Heart left ventricle (tissue), 16 donors: ENCODE results near the gene ERP27. TPM values are rescaled to one million over a fixed set of nuclear protein-coding genes. Genes with fewer than 3 reads are reported as not detected.

Experiments
- ATAC-seq, 4 donors: fragments of 200-7000 bp; cut with Tn5 transposase; one replicate each; pipeline ENCODE4 v1.9.1; 2020 to 2022; ENCODE audit warnings: moderate library complexity in 4 of 4, mild to moderate bottlenecking in 3 of 4, moderate number of reproducible peaks in 1 of 4
- DNase-seq, 5 donors: peaks; one replicate each; pipeline ENCODE4 v3.0.0-alpha.2; 2020
- H3K27ac ChIP-seq, 12 donors: fragments of 200-600 bp; sonication (generic) in 4 of 12; one replicate each; pipeline versions ENCODE4 v1.5.0 to v1.8.0; 2016 to 2022; ENCODE audit warnings: mild to moderate bottlenecking in 2 of 12
- H3K27me3 ChIP-seq, 9 donors: fragments of 200-600 bp; sonication (generic) in 2 of 9; one replicate each; pipeline versions ENCODE4 v1.5.1 to v1.8.0; 2016 to 2022; ENCODE audit warnings: mild to moderate bottlenecking in 3 of 9
- H3K36me3 ChIP-seq, 9 donors: fragments of 200-600 bp; sonication (generic) in 2 of 9; one replicate each; pipeline versions ENCODE4 v1.5.0 to v1.8.0; 2018 to 2022; ENCODE audit warnings: mild to moderate bottlenecking in 2 of 9
- H3K4me1 ChIP-seq, 12 donors: fragments of 200-600 bp; sonication (generic) in 4 of 12; one replicate each; pipeline versions ENCODE4 v1.5.0 to v1.8.0; 2016 to 2022; ENCODE audit warnings: mild to moderate bottlenecking in 3 of 12
- H3K4me3 ChIP-seq, 12 donors: fragments of 200-600 bp; sonication (generic) in 4 of 12; one replicate each; pipeline versions ENCODE4 v1.5.0 to v1.8.0; 2017 to 2022; ENCODE audit warnings: mild to moderate bottlenecking in 9 of 12, moderate library complexity in 4 of 12
- H3K9me3 ChIP-seq, 12 donors: fragments of 200-600 bp; sonication (generic) in 4 of 12; one replicate each; pipeline versions ENCODE4 v1.5.0 to v1.8.0; 2016 to 2022; ENCODE audit warnings: mild to moderate bottlenecking in 1 of 12
- POLR2A ChIP-seq, 2 donors: fragments of 450-650 bp; IDR thresholded peaks; one replicate each; pipeline ENCODE4 v1.6.1; 2017; ENCODE audit warnings: antibody characterized with exemption in 2 of 2, mild to moderate bottlenecking in 2 of 2, moderate library complexity in 2 of 2
- WGBS, 4 donors: extraction: QIAGEN DNeasy Blood & Tissue Kit in 2 of 4; methylation state at CpG; one replicate each; pipeline versions ENCODE4 v1.1.5 to v1.1.7; 2013 to 2018; 5-methylcytosine and 5-hydroxymethylcytosine counted together
- intact Hi-C, 10 donors: fragments of 100-400 bp; cut with DNase I; formaldehyde crosslinking; loops; one replicate each; pipeline versions ENCODE4 v1.11.1 to v1.14.2; 2022
- long read RNA-seq, 3 donors: library from polyadenylated mRNA; unstranded; transcript quantifications; one replicate each; pipeline ENCODE4 v2.0.0, GENCODE V29; 2020 to 2021
- polyA plus RNA-seq, 2 donors: library from polyadenylated mRNA; stranded (reverse); fragments of 200-250 nt; gene quantifications; one replicate each; pipeline ENCODE4 v1.2.3, GENCODE V29; 2013
- total RNA-seq, 9 donors: library from RNA; depleted of rRNA in 2 of 9; stranded (reverse); fragments of >200 nt in 2 of 9; fragmentation: NEBNext Ultra II Directional in 3 of 9; extraction: Animal tissue kit (Norgen Biotek cat#: 25700) in 3 of 9; gene quantifications; one replicate each; pipeline versions ENCODE4 v1.1.0 to v1.2.4, GENCODE V29; 2016 to 2023
- TF ChIP-seq, protein P1 (sequence below), 12 donors: fragments of 200-600 bp; sonication (generic) in 4 of 12; IDR thresholded peaks; one replicate each; pipeline versions ENCODE4 v1.5.0 to v1.8.0; 2018 to 2022; ENCODE audit warnings: antibody characterized with exemption in 12 of 12, mild to moderate bottlenecking in 5 of 12
- donor health status: ischemic (EF 13 %, LVEDD 7.1; RV severe dilation, severe dysfunction).
- donor health status: healthy with polysubstance abuse.
- donor health status: DM: no; HTN: yes; CAD: no.
- donor health status: DM: no; HTN: no; CAD: no.
- donor health status: ischemic (EF 25% LVEDD 6.9; RV normal size, moderate dysfunction).
- donor health status: ischemic (EF 25% LVEDD 5.7; RV mildly dilated, moderate dysfunction).
- donor health status: healthy.
- donor health status: DM: yes; HTN: yes; CAD: no.
- donor health status: ischemic (EF 35%, LVEDD 5.7; RV mildly dilated, moderate dysfunction).
- donor health status: nonischemic (EF 11% LVEDD 7.7; RV severe dilation, severe dysfunction).
- donor health status: DM: yes; HTN: yes; CAD: no.
- donor health status: PGD.
- donor health status: ischemic (EF 29% LVEDD 5.4; RV normal size, mild dysfunction).
- donor health status: nonischemic (EF 23%, LVEDD 6.1; RV moderate dilation, normal function).

Gene ERP27
- total RNA-seq = under 1 TPM in 7 of 9 donors, not detected in 2; 0.14 to 0.93 (median 0.24) TPM
- under 1 TPM; 0.12 to 0.15 TPM for polyA plus RNA-seq
- long read RNA-seq, donor 1 = 0 reads
- long read RNA-seq, donor 2 = 0 reads
- long read RNA-seq, donor 3 = 0 reads

DNA sequence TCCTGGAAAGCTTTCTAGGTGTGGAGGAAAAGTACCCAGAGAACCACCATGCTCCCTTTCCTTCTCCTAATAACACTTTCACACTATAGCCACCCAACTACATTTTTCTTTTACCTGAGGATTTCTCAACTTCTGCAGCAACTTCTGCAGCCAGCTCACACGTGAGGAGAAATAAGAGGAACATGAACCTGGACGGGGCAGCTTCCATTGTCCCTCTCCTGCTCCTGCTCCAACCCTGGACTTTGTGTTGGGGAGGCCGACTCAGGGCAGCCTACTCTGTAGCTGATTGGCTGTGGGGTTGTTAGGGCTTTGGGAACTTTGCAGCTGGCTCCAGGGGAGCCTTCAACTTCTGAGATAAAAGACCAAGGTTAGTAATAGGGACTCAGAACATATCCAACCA lies at the start of gene ERP27:
Gene ERP27 (minus strand): TSS at position 237 of the 400 bp plus-strand sequence. CDS start 29 bp downstream, at position 208.
- Histone ChIP-seq H3K4me3 (no peak within 1 kb of the TSS), H3K27ac (no peak within 1 kb of the TSS), H3K36me3 (peaks cover 0 to 35% (median 20%) of the 10 kb centered on the region in 9 donors), H3K27me3 (no peaks in the 10 kb centered on the region), H3K4me1 (peaks cover 0 to 4% (median 0%) of the 10 kb centered on the region in 12 donors), H3K9me3 (no peaks in the 10 kb centered on the region)
- no peak for ATAC-seq
- no peak for TF ChIP-seq POLR2A (IDR thresholded peaks at IDR 0.05)
- TF ChIP-seq, protein P1, sequence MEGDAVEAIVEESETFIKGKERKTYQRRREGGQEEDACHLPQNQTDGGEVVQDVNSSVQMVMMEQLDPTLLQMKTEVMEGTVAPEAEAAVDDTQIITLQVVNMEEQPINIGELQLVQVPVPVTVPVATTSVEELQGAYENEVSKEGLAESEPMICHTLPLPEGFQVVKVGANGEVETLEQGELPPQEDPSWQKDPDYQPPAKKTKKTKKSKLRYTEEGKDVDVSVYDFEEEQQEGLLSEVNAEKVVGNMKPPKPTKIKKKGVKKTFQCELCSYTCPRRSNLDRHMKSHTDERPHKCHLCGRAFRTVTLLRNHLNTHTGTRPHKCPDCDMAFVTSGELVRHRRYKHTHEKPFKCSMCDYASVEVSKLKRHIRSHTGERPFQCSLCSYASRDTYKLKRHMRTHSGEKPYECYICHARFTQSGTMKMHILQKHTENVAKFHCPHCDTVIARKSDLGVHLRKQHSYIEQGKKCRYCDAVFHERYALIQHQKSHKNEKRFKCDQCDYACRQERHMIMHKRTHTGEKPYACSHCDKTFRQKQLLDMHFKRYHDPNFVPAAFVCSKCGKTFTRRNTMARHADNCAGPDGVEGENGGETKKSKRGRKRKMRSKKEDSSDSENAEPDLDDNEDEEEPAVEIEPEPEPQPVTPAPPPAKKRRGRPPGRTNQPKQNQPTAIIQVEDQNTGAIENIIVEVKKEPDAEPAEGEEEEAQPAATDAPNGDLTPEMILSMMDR (IDR thresholded peaks at IDR 0.05) = no peak
- intact Hi-C loops = loop anchor here in 1 of 10 donors (10.0 kb wide), 1 partner anchor 46 kb away; no protein-coding TSS in a partner anchor
- 81 to 98% (median 92%) methylated on average over 3 of the region's 3 CpGs for WGBS, 4 donors
- no peak for DNase-seq

DNA sequence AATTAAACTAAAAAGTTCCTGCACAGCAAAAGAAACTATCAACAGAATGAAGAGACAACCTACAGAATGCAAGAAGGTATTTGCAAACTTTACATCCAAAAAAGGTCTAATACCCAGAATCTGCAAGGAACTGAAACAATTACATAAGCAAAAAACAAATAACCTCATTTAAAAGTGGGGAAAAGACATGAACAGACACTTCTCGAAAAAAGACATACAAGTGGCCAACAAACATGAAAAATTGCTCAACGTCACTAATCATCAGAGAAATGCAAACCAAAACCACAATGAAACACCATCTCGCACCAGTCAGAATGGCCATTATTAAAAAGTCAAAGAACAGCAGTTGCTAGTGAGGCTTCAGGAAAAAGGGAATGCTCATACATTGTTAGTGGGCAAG lies 49.7 kb upstream of the ERP27 start:
- WGBS, 4 donors = 83 to 95% (median 92%) methylated on average over 3 of the region's 3 CpGs
- no peak for ATAC-seq

DNA sequence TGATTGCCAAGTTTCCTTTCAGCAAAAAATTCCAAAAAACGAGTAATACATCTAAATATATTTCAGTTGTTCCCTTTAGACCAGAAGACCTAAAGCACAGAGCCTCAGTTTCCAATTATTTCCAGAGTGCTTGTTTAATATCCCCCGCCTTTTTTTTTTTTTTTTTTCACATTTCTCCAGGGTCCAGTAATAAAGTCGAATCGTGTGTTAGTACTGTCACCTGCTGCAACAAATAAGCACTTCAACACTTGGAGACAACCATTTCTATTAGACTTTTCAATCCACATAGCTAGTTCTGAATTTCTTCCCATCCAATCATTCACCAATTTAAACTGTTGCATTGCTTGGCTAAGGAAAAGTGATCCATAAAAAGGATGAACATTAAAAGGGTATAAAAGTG lies 48.1 kb upstream of the ERP27 start:
- Histone ChIP-seq H3K27me3 (no peaks in the 10 kb centered on the region), H3K4me1 (peaks cover 0 to 40% (median 0%) of the 10 kb centered on the region in 12 donors), H3K4me3 (no peak overlapping the region), H3K9me3 (peaks cover 0 to 11% (median 2%) of the 10 kb centered on the region in 12 donors), H3K27ac (no peak overlapping the region), H3K36me3 (no peaks in the 10 kb centered on the region)
- WGBS, 4 donors = 59 to 69% (median 61%) methylated on average over 4 of the region's 4 CpGs
- ATAC-seq = no peak
- no peak for DNase-seq
- TF ChIP-seq, protein P1 (IDR thresholded peaks at IDR 0.05) = peak in 7 of 12 donors; percentile 29 to 49 (median 32)
- TF ChIP-seq POLR2A (IDR thresholded peaks at IDR 0.05) = no peak
- intact Hi-C loops = loop anchor here in 1 of 10 donors (10.0 kb wide), 1 partner anchor 52 kb away; the partner anchor contains the start of gene ERP27

More for the DNA sequence above, 49.7 kb upstream of the ERP27 start:
- Histone ChIP-seq H3K4me3 (no peak overlapping the region), H3K27ac (peak overlapping the region in 1 of 12 donors; percentile 54), H3K27me3 (no peaks in the 10 kb centered on the region), H3K9me3 (peaks cover 0 to 15% (median 2%) of the 10 kb centered on the region in 12 donors), H3K4me1 (peaks cover 0 to 31% (median 0%) of the 10 kb centered on the region in 12 donors), H3K36me3 (no peaks in the 10 kb centered on the region)
- TF ChIP-seq, protein P1 (IDR thresholded peaks at IDR 0.05) = no peak
- TF ChIP-seq POLR2A (IDR thresholded peaks at IDR 0.05) = no peak
- intact Hi-C loops = loop anchor here in 1 of 10 donors (10.0 kb wide), 1 partner anchor 53 kb away; the partner anchor contains the start of gene ERP27
- no peak for DNase-seq

DNA sequence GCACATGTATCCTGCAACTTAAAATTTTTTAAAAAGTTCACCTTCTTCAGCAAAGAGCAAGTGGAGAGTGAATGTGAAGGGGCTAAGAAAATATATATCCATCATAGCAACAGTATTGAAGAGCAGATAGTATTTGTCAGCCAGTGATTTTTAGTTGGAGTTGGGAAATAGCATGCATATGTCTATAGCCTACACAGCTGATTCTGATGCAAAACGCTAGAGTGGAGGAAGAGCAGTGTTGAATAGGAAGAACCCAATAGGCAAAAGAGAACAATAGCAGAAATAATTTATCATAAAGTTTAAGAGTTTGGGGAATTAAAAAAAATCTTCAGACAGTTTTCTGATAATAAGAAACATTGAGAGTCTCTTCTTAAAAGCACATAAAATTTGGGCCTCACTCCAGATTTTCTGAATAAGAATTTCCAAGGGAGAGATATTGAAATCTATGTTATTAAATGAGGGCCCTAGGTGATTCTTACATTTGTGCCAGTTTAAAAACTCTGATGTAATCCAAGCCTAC lies 46.5 kb upstream of the ERP27 start:
- Histone ChIP-seq H3K36me3 (no peaks in the 10 kb centered on the region), H3K4me3 (no peak overlapping the region), H3K27ac (no peak overlapping the region), H3K9me3 (no peaks in the 10 kb centered on the region), H3K4me1 (peaks cover 0 to 40% (median 0%) of the 10 kb centered on the region in 12 donors), H3K27me3 (no peaks in the 10 kb centered on the region)
- DNase-seq = no peak
- no peak for ATAC-seq
- intact Hi-C loops = loop anchor here in 1 of 10 donors (10.0 kb wide), 1 partner anchor 50 kb away; the partner anchor contains the start of gene ERP27
- TF ChIP-seq, protein P1 (IDR thresholded peaks at IDR 0.05) = no peak
- no peak for TF ChIP-seq POLR2A (IDR thresholded peaks at IDR 0.05)
- 67 to 77% (median 72%) methylated on average over 1 of the region's 1 CpG for WGBS, 4 donors
